ENCODE results near the gene CDK12.

GRCh38 chr17:39564211-39564848 lies 103.0 kb downstream of the CDK12 start:
- TF ChIP-seq CTCF (IDR thresholded peaks at IDR 0.05; ENCODE audit: insufficient read depth, low read depth, low read length), result no peak
- no peak for TF ChIP-seq EZH2 (IDR thresholded peaks at IDR 0.05; ENCODE audit: insufficient read depth, low read length)
